GM19035 (cell line): ENCODE measurements around the gene PIEZO1.

Experiments used
- ATAC-seq: cut with Tn5 transposase; IDR thresholded peaks from one replicate; pipeline ENCODE4 v1.9.1; 2021; ENCODE audit not compliant: unreplicated experiment

Gene PIEZO1

DNA sequence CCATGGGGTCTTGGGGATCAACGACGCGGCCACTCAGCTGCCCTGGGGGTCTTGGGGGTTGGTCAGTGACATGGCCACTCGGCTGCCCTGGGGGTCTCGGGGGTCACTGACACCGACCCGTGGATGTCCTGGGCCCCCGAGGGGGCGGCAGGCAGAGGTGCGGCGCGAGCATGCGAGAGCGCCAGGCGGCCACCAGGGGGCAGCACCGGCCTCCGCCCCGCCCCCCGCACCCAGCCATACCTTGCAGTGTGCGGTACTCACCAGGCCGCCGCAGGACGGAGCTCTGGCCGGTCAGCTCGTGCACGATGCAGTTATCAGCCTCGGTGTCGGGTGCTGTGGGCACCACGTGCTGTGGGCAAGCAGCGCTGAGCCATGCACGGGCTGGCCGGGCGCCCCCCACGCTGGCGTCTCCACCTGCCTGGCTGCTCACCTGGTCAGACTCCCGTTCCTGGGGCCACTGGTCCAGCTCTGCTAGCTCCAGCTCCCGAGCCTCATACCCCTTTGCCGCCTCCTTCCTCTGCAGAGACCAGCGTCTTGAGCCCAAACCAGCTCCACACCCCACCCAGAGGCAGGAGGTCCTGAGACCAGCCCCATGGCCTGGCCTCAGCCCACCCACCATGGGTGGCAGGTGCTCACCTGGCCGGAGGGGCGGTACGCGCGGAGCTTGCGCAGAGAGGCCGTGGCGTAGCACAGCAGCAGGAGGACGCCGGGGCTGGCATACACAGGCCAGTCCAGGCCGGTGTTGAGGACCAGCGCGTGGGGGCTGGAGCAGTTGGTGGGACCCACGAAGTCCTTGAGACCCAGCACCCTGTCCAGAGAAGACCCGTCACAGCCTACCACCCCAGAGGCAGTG is 47.5 kb downstream of the PIEZO1 start:
- ATAC-seq = no peak

DNA sequence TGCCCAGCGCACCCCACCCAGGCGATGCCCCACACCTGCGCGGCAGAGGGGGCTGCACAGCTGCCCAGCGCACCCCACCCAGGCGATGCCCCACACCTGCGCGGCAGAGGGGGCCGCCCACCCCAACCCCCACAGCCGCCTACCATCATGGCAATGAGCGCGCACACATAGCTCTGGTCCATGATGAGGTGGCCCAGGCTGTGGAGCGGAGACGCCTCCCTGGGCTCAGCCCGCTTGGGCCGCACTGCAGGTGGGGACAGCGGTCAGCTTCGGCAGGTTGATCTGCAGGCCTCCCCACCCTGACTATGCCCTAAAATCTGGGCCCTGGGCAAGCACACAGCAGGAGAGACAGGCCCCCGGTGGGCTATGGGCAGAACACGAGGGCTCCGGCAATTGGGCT is 48.5 kb downstream of the PIEZO1 start:
- no peak for ATAC-seq

DNA sequence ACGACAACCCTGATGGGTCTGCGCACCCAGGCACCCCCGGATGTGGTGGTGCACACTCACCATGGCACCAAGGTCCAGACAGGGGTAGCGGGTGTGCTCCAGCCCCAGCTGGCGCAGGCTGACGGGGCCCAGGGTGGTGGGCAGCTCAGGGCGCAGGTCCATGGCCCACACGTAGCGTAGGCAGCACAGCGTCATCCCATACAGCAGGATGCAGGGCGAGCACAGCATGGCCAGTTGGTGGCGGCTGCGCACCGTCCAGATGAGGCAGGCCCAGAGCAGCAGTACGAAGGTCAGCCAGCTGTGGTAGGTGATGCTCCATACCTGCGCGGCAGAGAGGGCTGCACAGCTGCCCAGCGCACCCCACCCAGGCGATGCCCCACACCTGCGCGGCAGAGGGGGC is 48.9 kb downstream of the PIEZO1 start:
- ATAC-seq = no peak

DNA sequence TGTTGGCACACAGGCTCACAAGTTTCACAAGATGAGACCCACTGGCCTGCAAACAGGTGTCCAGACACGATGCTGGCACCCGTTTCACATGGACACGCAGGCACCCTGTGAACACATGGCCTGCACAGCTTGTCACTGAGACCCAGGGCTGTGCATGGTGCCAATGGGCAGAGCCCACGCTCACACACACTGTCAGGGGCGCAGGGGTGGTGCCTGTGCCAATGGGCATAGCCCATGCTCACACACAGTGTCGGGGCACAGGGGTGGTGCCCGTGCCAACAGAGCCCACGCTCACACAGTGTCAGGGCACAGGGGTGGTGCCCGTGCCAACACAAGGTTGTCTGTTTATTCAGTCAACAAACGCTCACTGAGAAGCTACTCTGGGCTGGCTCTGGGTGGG is 49.4 kb downstream of the PIEZO1 start:
- no peak for ATAC-seq

DNA sequence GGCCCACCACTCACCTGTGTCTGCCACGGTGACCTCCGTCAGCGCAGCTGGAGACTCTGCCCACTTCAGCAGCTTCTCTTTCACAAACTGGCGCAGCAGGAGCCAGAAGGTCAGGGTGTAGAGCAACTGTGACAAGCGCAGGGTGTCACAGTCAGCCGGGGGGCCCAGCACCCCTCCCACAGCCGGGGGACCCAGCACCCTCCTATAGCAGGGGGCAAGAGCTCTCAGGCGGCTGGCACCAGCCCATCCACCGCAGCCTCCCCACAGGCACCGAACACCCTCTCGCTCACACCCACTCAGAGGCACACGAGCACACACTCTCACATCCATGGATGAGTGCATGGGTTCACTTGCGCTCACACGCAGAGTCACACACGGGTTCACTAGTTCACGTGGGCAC is 49.9 kb downstream of the PIEZO1 start:
- ATAC-seq = no peak

DNA sequence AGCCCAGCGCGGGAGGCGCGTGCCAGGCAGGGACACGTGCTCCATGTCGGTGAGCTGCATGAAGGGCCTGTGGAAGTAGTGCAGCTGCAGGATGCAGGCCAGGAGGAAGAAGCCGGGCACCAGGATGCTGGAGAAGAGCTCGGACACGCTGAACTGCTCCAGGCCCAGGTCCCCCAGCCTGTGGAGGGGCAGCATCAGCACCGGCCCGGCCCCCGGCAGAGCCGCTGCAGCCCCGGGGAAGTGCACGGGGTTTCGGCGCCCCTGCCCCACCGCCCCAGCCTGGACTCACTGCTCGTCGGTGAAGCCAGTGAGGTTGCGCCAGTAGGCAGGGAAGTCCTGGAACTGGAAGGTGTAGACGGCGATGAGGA is 50.7 kb downstream of the PIEZO1 start:
- no peak for ATAC-seq

DNA sequence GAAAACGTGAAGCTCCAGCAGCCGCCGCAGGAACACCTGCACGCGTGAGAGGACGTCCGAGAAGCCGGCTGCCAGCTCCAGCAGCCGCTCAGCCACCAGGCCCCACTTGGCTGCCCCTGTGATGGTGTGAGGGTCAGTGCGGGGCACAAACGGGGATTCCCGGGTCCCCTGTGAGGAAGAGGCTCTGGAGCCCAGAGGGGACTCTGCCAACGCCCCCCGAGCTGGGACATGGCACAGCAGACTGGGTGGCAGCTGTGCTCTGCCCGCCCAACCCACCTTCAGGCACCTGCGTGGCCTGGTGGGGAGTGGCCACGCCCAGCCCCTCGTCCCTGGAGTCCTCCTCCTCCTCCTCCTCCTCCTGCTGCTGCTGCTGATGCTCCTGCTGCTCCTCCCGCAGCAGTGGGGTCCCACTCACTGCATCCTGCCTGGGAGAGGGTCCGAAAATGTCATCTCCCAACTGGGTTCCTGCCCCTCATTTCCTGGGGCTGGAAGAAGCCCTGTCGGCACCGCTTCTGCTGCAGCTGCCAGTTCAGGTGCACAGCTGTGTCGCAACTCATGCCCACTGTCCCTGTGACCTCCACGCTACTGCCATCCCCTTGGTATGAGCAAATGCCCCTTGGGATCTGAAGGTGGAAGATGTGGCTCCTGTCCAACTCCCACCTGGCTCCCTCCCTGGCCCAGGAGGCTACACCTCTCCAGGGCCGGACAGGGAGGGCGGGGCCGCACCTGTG is 51.2 kb downstream of the PIEZO1 start:
- ATAC-seq = no peak

DNA sequence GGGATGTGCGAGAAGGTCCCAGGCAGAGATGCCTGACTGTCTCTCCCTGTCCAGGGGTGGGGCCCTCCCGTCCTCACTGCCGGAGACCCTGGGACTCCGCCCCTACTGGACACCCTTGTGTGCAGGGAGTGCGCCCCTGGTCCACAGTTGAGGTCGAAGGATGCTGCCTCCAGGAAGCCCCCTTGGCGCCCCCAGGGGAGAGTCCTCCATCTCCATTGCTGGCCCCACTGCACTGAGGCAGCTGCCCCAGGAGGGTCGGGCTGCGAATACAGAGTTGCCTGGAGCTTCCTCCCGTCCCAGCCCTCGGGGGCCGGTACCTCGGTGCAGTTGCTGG is 52.1 kb downstream of the PIEZO1 start:
- no peak for ATAC-seq

DNA sequence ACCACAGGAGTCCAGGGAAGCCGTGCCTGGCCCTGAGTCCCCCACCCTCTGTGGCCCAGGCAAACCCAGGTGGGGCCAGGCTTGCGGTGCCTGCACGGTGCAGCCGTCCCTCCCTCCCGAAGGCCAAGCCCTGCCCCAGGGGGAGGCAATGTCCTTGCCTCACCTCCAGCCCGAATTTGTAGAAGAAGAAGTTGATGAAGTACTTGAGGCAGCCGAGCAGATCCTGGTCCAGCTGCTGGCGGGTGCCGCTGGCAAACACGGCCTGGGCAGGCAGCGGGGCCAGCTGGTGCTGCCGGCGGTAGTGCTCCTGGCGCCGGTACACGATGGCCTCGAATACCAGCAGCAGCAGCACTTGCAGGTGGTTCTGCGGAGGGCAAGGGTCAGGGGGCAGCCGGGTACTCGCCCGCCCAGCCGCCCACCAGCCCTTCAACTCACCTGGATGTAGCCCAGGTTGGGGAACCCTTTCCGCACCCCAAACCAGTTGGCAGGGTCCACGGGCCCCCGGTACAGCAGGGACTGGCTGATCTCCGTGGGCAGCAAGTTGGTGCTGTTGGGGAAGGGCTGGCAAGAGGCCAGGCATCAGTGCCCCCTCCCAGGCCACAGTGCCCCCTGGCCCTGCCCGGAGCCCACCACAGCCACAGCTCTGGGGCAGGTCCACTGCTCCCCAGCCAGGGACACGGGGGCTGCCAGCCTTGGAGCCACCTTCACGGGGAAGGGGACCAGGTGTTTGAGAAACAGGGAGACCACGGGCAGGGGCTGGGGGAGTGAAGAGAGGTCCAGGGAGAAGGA is 52.7 kb downstream of the PIEZO1 start:
- ATAC-seq = no peak

DNA sequence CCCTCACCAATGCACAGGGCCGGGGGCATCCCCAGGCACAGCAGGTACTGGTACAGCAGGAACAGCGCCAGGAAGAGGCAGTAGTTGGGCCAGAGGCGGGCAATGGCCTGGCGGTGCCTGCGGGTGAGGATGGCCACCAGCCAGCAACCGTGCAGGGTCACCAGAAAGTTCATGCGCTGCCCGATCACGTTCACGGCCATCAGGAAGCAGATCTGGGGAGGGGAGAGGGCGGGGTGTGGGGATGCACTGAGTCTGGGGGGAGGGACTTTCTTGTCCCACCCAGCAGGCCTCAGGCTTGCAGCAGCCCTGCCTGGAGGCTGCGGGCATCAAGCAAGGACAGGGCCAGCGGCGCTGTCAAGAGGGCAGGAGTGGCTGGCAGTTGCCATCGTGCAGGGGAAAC is 53.3 kb downstream of the PIEZO1 start:
- no peak for ATAC-seq

DNA sequence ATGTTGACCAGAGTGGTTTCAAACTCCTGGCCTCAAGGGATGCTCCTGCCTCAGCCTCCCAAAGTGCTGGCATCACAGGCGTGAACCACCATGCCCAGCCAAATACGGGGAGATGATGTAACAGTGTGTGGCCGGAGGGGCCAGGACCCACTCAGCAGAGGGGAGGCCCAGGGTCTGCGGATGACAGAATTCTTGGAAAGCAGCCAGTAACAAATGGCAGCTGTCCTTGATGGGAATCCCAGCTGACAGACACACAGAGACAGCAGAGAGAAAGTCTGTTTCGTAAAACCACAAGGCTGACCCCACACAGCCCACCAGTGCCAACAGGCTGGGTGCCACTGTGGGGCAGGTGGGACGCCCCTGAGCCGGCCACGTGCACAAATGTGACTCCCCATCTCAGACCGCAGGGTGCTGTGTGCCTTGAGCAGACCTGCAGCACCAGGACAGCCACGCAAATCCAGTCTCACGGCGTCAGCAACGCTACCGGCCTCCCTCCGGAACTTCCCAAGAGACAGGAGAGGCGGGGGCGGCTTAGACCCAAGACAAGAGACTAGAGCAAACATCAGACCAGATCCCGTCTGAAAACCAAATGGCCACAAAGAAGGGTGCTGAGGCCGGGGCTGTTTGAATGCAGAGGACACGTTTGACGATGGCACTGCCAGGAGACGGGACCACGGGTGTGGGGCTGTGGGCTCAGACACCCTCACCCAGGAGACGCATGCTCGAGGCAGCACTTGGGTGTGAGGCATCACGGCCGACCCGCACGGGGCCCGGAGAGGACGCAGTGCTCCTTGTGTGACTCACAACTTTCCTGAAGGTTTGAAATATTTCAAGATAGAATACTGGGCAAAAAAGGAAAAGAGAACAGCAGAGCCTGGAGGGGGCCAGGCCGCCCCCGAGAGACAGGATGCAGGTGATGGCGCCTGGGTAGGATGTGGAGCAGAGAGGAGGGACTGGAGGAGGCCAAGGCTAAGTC is 54.1 kb downstream of the PIEZO1 start:
- ATAC-seq = no peak

DNA sequence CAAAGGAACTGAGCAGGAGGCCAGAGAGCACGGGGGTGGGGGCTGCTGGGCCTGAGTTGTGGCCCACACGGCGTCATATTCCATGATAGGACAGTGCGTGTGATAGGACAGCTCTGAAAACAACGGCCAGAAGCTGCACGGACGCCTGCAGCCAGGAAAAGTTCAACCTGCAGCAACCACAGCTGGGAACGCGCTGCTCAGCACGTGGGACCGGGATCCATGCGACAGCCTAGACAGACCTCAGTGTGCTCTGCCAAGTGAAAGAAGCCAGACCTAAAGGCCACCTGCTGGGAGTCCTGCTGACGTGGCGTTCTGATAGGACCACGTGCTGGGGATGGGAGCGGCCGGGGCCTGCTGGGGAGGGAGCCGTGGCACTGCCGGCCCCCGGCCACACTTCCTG is 57.1 kb downstream of the PIEZO1 start:
- no peak for ATAC-seq

DNA sequence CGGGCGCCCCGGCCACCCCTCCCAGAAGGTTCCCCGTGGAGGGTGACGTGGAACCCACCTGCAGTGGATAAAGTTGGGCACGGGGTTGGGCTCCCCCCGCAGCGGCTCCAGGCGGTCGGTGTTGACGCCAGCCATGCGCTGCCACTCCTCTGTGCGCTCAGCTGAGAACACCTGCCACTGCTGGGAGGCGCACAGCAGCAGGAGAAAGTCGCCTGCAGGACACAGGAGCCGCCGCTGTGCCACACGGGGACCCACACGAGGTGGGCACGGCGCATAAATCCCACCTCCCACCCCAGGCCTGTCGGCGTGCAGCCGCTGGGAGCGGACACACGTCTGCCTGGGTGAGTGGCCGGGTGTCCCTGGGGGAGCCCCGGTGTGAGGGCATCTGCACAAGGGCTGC is 58.0 kb downstream of the PIEZO1 start:
- ATAC-seq = no peak

DNA sequence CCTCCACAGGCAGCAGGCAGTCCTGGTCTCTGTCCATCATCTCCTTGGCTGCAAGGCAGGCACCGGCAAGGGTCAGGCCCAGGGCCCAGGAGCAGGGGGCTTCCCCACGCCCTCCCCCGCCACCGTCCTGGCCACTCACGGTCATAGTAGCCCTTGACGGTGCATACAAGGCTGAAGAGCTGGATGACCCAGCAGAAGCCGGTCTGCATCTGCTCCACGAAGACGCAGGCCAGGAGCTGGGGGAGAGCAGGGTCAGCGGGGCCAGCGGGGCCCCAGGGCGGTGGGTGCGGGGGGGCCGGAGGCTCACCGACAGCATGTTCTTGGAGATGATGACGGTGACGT is 58.6 kb downstream of the PIEZO1 start:
- ATAC-seq = no peak

DNA sequence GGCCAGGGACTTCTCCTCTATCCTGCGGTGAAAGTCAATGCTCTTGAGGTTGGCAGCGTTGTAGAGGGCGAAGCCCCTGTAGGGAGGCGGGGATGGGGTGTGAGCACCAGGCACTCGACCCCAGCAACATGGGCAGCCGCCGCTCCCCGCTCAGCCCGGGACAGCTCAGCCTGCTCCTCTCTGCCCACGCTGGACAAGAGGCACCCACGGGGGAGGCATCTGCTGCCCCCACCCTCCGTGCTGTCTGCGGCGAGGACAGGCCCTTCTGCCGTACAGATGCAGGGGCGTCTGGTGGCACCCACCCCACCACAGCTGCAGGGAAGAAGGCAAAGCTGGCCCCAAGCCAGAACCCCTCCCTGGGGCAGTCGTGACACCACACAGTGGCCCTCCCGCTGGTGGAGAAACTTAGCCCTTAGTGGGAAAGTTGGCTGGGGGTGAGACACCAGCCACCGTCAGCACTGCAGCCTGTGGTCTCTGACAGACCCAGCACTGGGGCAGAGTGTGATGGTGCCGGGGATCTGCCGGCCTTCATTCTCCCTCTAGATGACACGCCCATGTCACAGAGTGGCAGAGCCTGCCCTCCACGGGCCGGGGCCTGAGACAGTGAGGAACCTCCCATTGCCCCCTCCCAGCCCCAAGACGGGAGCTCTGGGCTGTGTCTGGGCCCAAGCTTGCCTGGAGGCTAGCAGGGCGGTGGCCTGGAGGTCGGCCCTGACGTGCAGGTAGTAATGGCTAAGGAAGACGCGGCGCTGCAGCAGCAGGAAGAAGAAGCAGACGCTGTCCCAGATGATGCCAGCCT is 59.2 kb downstream of the PIEZO1 start:
- no peak for ATAC-seq

DNA sequence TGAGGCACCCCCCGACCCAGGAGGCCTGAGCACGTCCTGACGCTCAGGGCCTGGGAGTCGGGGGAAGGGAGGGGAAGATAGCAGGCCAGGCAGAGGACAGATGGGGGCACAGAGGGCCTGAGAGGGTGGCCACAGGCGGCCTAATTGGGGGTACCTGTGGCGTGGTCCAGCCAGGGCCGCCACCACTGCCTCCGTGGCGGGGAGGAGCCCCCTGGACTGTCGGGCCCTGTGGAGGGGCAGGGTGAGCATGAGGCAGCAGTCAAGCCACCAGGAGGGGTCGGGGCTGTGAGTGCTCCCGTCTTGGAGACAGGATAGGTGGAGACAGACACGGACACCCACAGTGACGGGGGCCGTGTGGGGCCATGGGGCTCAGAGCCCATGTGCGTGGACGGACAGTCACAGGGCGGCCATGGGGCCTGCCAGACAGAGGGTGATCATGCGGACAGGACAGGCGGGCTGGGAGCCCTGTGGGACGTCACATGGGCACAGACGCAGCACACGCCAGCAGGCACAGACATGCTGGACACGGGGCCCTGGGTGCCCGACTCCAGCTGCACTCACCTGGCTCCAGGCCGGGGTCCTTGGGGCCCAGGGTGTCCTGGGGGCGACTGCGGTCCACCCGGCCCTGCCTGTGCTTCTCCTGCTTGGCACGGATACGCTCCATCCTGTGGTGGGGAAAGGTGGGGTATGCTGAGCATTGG is 60.0 kb downstream of the PIEZO1 start:
- ATAC-seq = no peak

DNA sequence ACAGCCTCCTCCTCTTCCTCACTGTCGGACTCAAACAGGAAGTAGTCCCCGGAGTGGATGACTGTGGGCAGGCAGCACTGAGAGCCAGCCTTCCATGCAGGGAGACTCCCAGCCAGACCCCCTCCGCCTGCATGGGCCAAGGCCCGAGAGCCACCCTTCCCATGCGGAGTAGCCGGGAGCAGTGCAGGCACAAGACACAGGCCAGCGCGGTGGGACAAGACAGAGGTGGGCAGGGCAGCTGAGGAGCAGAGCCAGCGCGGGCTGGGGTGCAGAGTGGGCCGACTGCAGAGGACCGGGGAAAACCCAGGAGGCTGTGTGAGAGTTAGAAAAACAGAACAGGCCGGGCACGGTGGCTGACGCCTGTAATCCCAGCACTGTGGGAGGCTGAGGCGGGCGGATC is 61.1 kb downstream of the PIEZO1 start:
- no peak for ATAC-seq

DNA sequence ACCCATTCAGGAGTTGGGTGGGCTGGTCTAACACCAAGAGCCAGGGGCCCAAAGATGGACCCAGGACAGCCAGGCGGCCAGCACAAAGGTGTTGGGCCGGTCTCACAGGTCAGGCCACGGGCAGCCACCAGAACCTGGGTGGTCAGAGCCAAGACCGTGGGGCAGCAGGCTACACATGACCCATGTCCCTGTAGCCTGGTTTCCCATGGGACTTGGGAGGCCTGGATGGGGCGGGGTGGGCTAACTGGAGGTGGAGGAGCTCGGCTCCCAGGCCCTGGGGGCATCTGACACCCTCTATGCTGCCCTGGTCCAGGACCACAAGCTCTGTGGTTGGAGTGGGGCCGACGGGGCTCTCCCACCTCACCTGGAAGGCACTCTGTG is 61.5 kb downstream of the PIEZO1 start:
- ATAC-seq = no peak

DNA sequence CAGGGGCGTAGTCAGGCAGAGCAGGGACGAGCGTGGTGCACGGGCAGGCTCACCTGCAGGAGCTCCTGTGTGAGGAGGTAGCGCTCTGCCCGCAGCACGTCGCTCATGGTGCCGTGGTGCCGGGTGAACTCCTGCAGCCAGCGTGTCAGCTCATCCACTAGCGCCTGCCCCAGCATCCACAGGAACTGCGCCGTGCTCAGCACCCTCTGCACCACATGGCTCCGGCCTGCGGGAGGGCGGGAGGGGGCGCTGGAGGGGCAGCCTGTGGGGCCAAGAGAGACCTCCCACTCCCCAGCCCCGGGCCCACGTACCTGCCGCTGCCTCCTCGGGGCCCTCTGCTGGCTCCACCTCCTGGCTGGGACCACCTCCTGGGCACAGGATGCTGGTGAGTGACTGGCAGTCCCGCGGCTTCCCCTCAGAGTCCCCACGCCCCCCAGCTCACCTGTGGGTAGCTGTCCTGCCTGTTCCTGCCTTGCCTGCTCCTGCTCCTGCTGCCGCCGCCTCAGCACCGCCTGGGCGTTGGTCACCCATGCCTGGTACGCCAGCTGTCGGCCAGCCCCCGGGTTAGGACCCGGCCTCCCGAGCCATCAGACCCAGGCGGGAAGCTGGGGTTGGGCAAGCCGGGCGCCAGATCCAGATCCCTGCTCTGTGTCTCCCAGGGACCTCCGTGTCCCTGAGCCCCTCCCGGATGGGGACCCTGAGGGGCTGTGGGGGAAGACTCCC is 62.1 kb downstream of the PIEZO1 start:
- no peak for ATAC-seq
